PC-3 (cell line): ENCODE results near the gene RHOJ.
"Not testable (repeated sequence)": the region's sequence is repeated elsewhere in the genome, so short reads cannot be mapped to it uniquely, and the experiment has no call there.

Experiments used
- CTCF ChIP-seq: fragments of 300-600 bp; sonication (generic); conservative IDR thresholded peaks from 2 replicates; pipeline ENCODE4 v1.5.1; 2017; ENCODE audit warnings: antibody characterized with exemption, low read depth, mild to moderate bottlenecking, low read length
- EZH2phosphoT487 ChIP-seq: fragments of 300-600 bp; sonication (generic); IDR thresholded peaks from 2 replicates; pipeline ENCODE4 v1.6.1; 2018; ENCODE audit warnings: mild to moderate bottlenecking, antibody characterized with exemption, low read length, borderline replicate concordance

DNA sequence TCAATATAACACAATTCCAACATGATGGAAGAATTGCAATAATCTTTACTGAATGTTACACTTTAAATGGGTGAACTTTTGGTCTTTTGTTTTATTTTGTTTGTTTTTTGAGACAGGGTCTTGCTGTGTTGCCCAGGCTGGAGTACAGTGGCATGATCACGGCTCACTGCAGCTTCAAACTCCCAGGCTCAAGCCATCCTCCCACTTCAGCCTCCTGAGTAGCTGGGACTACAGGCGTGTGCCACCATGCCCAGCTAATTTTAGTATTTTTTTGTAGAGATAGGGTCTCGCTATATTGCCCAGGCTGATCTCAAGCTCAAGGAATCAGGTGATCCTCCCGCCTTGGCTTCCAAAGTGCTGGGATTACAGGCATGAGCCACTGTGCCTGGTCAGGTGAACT, 75.7 kb downstream of the RHOJ start:
- not testable (repeated sequence) for TF ChIP-seq EZH2phosphoT487, CTCF
